SK-N-MC (cell line): ENCODE measurements around the gene DPYD.

ENCODE experiments used
- EZH2 ChIP-seq: fragments of 200-600 bp; sonication (generic); IDR thresholded peaks from one replicate; pipeline ENCODE4 v1.6.1; 2017; ENCODE audit warnings: antibody characterized with exemption
- POLR2AphosphoS5 ChIP-seq: IDR thresholded peaks from 2 replicates; pipeline ENCODE4 v1.6.1; 2012; ENCODE audit warnings: mild to moderate bottlenecking, low read depth, low read length, borderline replicate concordance

DNA sequence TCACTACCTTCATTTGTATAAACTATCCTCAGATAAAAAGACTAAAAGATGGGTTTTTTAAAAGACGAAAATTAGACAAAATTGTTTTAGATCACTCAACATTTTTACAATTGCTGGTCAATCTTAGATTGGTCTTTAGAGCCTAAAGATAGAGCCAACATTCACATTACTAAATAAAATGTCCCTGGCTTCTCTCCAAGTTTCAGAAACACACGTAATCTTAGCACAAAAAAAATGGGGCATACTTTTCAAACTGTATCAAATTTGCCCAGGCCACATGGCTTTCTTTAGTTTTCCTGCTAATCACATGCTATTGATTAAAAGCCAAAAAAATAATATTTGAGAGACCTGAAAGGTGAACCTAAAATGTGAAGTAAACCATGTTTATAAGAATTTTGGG, 288.1 kb downstream of the DPYD start:
- TF ChIP-seq POLR2AphosphoS5 (no peak), EZH2 (no peak)
